ENCODE results near the gene STK38L. TPM values are rescaled to one million over a fixed set of nuclear protein-coding genes. Genes with fewer than 3 reads are reported as not detected.

The STK38L gene
- total and polyA plus RNA-seq, 2 of the 4 experiments (the other 2 are of a cell fraction), result 5.1 to 7.2 TPM

- peaks cover 2% of the 10 kb centered on the region; the same call in 1 of the 2 replicates for H3K9me3 ChIP-seq (ENCODE audit: control insufficient read depth, insufficient read depth, low read length)
- no peak overlapping the region for H3K56ac ChIP-seq (ENCODE audit: extremely low read depth, insufficient read depth, low read length)
- DNase-seq (no peak), ATAC-seq (ENCODE audit: low read depth) (no peak)
- H3K14ac ChIP-seq (replicated peaks; ENCODE audit: low read depth, low read length), result peak overlapping the region; percentile 23; the same call in 1 of the 2 replicates
- H3K4me3 ChIP-seq (ENCODE audit: insufficient read depth, low read depth, low read length), result no peak overlapping the region
- ChIA-PET POLR2A (ENCODE audit: unreplicated experiment) (no interaction called here), CTCF (no interaction called here)
- H3K27me3 ChIP-seq (ENCODE audit: control insufficient read depth, insufficient read depth, low read length), result no peaks in the 10 kb centered on the region
- H2AFZ ChIP-seq (replicated peaks; ENCODE audit: low read length, poor library complexity), result no peak overlapping the region
- 0 out of 2 replicates have a peak overlapping the region, but pooled peaks have one; percentile 16 for H4K5ac ChIP-seq (ENCODE audit: low read depth, low read length)
- H3K9me1 ChIP-seq (ENCODE audit: insufficient read depth, low read length), result peaks cover 3% of the 10 kb centered on the region
- no peak overlapping the region for H3K27ac ChIP-seq (ENCODE audit: insufficient read depth, low read length)
- H3K4ac ChIP-seq (ENCODE audit: low read depth, low read length), result no peak overlapping the region
- H3K4me2 ChIP-seq (ENCODE audit: low read depth, low read length), result peak overlapping the region; percentile 98
- no peak overlapping the region for H4K91ac ChIP-seq (ENCODE audit: insufficient read depth, low read depth, low read length)
- no peak overlapping the region for H2AK5ac ChIP-seq (ENCODE audit: low read depth, low read length)
- H3K23ac ChIP-seq (ENCODE audit: low read depth, low read length), result peak overlapping the region; percentile 57; the same call in 1 of the 2 replicates
- H3K36me3 ChIP-seq (ENCODE audit: control insufficient read depth, insufficient read depth, low read length), result no peaks in the 10 kb centered on the region
- 100% methylated on average over 1 of the region's 2 CpGs; no CpG with 5 or more reads in 1 of the 2 experiments for WGBS, 2 experiments (ENCODE audit: extremely low coverage in 2 of 2, insufficient read length in 1 of 2)
- H2BK15ac ChIP-seq (ENCODE audit: low read depth, low read length), result no peak overlapping the region
- H4K20me1 ChIP-seq (ENCODE audit: insufficient read depth, low read length), result no peaks in the 10 kb centered on the region; the same call in 1 of the 2 replicates
- peak overlapping the region; percentile 92; the same call in 1 of the 2 replicates for H3K9ac ChIP-seq (ENCODE audit: low read depth, low read length)
- dilution Hi-C loops (cut with HindIII; ENCODE audit: low sequenced_read_pairs, unreplicated experiment), result no loop called here
- intact Hi-C loops (cut with micrococcal nuclease), result loop anchor here (10.0 kb wide), 1 partner anchor 59 kb away; no protein-coding TSS in a partner anchor
- H3K4me1 ChIP-seq (ENCODE audit: control insufficient read depth, insufficient read depth, low read length), result peaks cover 2% of the 10 kb centered on the region; the same call in 1 of the 2 replicates
- H2BK20ac ChIP-seq (ENCODE audit: low read depth, low read length), result no peak overlapping the region
- TF ChIP-seq CEBPB (IDR thresholded peaks at IDR 0.05; ENCODE audit: low read depth, low read length) (no peak), BHLHE40 (IDR thresholded peaks at IDR 0.05; ENCODE audit: low read depth, low read length) (no peak), MXI1 (IDR thresholded peaks at IDR 0.05; ENCODE audit: borderline replicate concordance, low read depth, low read length) (no peak), CTCF (conservative IDR thresholded peaks at IDR 0.05; ENCODE audit: low read depth, low read length) (no peak), CHD1 (IDR thresholded peaks at IDR 0.05; ENCODE audit: low read depth, low read length) (no peak), MAFK (IDR thresholded peaks at IDR 0.05; ENCODE audit: low read depth, low read length) (no peak), MAZ (IDR thresholded peaks at IDR 0.05; ENCODE audit: borderline replicate concordance, low read depth, low read length) (no peak), NFE2L2 (IDR thresholded peaks at IDR 0.05; ENCODE audit: low read depth, low read length) (no peak), POLR2A (IDR thresholded peaks at IDR 0.05; ENCODE audit: low read depth, low read length) (no peak), ELK1 (IDR thresholded peaks at IDR 0.05; ENCODE audit: borderline replicate concordance, low read depth, low read length) (no peak), USF2 (IDR thresholded peaks at IDR 0.05; ENCODE audit: low read depth, low read length) (no peak), SMC3 (IDR thresholded peaks at IDR 0.05; ENCODE audit: low read depth, low read length) (no peak), RCOR1 (IDR thresholded peaks at IDR 0.05; ENCODE audit: insufficient replicate concordance, low read length) (no peak), FOS (IDR thresholded peaks at IDR 0.05; ENCODE audit: low read depth, low read length) (no peak), RFX5 (IDR thresholded peaks at IDR 0.05; ENCODE audit: low read depth, low read length) (no peak), RAD21 (IDR thresholded peaks at IDR 0.05; ENCODE audit: low read length) (no peak)
- peaks cover 10 to 43% of the 10 kb centered on the region in 2 experiments for H3K79me1 ChIP-seq (ENCODE audit: low read depth in 1 of 2, low read length in 2 of 2)
- H2BK5ac ChIP-seq (ENCODE audit: low read depth, low read length, poor library complexity, severe bottlenecking), result no peak overlapping the region
- no peak overlapping the region for H2AK9ac ChIP-seq (replicated peaks; ENCODE audit: low read depth, low read length, poor library complexity)
- 0 out of 4 replicates have a peak overlapping the region, but pooled peaks of 1 of the 2 experiments have one; percentile 49 for H4K8ac ChIP-seq (ENCODE audit: low read depth in 2 of 2, low read length in 2 of 2)
- in situ Hi-C loops (cut with MboI; ENCODE audit: low sequenced_read_pairs), result no loop called here
- H3K18ac ChIP-seq (ENCODE audit: low read depth, low read length), result 0 out of 2 replicates have a peak overlapping the region, but pooled peaks have one; percentile 21
- BruUV-seq (replicated peaks), result no TSS peak
- no peak overlapping the region for H2BK120ac ChIP-seq (ENCODE audit: low read depth, low read length)
Observed at GRCh38 chr12:27246141-27246540, 2.1 kb downstream of the STK38L start.

All from IMR-90 (cell line).